CD4-positive, alpha-beta T cell treated with Interleukin-15 for 4 hours (primary cell): Measurements from ENCODE around the gene SPDYE17.
"Not testable (repeated sequence)": the region's sequence is repeated elsewhere in the genome, so short reads cannot be mapped to it uniquely, and the experiment has no call there.

Source experiments
- DNase-seq: peaks from one replicate; pipeline ENCODE4 v3.0.0-alpha.2; 2020; ENCODE audit warnings: low spot score

SPDYE17 gene

DNA sequence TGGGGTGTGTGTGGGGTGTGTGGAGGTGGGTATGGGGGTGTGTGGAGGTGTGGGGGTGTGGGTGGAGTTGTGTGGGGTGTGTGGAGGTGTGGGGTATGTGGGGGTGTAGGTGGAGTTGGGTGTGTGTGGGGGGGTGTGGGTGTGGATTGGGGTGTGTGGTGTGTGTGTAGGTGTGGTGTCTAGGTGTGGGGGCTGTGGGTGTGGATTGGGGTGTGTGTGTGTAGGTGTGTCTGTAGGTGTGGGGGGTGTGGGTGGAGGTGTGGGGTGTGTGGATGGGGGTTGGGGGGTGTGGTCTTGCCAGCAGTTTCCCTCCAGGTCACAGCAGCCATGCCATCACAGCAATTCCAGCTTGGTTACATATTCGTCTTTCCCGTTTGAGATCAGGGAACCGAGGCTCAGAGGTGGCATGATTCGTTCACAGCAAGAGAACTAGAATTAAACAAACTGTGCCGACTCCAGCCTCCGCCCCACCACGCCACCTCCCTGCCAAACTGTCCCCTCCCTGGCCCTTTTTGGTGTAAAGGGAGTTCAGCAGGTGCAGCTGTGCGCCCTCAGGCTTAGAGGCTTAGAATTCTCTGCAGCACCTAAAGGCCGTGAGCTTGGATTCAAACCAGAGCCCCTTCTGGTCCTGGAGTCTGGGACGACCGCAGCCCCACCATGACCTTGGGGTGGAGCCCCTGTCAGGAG, 33.3 kb downstream of the SPDYE17 start:
- DNase-seq = not testable (repeated sequence)

DNA sequence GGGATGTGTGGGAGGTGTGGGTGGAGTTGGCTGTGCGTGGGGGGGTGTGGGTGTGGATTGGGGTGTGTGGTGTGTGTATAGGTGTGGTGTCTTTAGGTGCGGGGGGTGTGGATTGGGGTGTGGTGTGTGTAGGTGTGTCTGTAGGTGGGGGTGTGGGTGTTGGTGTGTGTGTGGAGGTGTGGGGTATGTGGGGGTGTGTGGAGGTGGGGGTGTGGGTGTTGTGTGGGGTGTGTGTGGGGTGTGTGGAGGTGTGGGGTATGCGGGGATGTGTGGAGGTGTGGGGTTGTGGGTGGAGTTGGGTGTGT, 33.9 kb downstream of the SPDYE17 start:
- DNase-seq = no peak

DNA sequence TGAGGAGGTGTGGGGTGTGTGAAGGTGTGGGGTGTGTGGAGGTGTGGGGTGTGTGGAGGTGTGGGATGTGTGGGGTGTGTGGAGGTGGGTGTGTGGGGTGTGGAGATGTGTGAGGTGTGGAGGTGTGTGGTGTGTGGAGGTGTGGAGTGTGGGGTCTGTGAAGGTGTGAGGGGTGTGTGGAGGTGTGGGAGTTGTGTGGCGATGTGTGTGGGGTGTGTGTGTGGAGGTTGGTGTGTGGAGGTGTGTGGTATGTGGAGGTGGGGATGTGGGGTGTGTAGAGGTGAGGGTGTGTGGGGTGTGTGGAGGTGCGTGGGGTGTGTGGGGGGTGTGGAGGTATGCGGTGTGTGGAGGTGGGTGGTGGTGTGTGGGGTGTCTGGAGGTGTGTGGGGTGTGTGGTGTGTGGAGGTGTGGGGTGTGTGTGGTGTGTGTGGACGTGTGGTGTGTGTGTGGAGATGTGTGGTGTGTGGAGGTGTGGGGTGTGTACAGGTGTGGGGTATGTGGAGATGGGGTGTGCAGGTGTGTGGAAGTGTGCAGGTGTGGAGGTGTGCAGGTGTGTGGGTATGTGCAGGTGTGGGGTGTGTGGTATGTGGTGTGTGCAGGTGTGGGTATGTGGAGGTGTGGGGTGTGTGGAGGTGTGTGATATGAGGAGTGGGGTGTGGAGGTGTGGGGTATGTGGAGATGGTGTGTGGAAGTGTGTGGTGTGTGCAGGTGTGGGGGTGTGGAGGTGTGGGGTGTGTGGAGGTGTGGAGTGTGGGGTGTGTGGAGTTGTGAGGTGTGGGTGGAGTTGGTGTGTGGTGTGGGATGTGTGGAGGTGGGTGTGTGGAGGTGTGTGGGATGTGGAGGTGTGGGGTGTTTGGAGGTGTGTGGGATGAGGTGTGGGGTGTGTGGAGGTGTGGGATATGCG, 34.5 kb downstream of the SPDYE17 start:
- no peak for DNase-seq

DNA sequence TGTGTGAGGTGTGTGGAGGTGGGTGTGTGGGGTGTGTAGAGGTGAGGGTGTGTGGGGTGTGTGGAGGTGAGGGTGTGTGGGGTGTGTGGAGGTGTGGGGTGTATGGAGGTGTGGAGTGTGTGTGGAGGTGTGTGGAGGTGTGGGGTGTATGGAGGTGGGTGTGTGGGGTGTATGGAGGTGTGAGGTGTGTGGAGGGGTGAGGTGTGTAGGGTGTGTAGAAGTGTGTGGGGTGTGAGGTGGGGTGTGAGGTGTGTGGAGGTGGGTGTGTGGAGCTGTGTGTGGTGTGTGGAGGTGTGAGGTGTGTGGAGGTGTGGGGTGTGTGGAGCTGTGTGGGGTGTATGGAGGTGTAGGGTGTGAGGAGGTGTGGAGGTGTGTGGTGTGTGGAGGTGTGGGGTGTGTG, 35.2 kb downstream of the SPDYE17 start:
- not testable (repeated sequence) for DNase-seq

DNA sequence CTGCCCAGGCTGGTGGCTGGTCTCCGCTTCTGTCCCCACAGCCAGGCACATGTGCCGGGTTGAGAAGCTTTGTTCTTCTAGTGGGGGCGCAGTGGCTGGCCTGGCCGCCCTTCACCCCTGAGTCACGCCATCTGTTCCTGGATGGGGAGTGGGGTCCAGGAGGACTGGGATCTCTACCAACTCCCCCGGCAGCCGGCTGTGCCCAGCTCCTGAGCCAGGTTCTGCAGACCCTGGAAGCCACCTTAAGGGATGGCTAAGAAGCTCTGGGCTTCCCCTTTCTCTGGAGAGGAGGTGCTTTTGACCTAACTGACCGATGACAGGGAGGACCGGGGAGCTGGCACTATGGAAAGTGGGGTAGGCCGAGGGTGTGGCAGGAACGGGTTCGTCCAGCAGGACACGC, 37.9 kb downstream of the SPDYE17 start:
- DNase-seq = not testable (repeated sequence)

DNA sequence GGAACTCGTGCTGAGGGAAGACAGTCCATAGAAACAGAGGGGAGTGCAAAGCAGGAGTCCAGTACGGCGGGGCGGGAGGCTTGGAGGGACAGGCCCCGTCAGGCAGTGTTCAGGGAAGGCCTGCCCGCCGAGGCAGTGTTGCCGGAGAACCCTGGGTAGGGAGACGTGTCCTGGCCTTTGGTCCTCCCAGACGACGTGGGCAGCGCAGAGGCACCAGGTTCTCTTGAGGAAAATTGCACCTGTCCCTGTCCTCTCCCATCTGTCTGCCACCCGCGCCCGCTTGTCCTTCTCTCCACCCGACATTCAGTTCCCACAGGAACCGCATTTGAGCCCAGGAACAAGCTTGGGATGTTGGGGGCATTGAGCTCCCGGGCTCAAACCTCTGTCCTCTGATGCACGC, 38.3 kb downstream of the SPDYE17 start:
- DNase-seq = not testable (repeated sequence)

DNA sequence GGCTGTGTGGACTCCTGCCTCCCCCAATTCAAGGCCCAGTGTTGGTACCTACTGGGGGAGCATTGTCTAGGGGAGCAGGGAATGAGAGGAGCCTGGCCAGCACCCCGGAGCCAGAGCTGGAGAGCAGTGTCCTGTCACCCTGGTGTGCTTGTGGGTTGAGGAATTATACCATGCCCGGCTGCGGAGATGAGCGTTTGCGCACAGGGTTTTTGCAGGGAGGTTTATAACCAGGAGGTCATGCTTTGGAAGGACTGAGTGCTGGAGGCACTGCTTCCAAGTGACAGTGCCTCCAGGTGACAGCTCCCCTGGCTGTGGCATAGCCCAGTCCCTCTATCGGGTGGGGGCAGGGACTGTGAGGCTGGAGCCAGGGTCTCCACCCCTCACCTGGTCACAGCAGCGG, 39.3 kb downstream of the SPDYE17 start:
- DNase-seq = not testable (repeated sequence)

DNA sequence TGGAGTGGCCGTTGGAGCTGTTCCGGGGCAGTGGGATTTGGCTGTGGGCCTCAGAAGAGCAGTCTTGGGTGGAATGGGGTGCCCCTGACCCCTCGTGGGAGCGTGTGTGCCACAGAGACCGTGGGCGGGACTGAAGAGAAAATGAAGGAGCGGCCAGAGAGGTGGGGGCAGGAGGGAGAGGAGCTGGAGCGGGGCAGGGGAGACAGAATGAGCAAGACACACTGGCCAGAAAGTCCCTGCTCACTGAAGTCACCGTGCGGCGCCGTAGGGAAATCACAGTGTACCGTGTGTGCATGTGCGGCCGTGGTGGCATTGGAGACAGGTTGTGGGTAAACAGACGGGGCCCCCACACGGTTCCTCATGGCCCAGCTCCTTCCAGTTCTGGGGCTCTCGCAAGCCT, 40.0 kb downstream of the SPDYE17 start:
- DNase-seq = not testable (repeated sequence)

DNA sequence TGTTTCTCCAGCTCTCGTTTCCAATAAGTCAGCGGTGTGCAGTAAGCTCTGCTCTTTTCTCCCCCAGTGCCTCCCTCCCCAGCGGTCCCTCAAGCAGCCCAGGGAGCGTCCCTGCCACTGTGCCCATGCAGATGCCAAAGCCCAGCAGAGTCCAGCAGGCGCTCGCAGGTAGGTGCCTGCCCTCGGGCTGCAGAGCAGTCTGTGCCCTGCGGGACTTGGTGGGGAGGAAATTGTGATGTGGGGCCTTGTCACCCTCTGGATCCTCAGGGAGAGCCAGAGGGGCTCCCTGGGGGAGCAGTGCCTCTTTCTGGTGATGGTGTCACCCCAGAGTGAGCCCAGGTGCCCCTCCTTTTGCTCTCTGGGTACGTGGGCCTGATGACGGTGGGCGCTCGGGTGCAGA, 42.0 kb downstream of the SPDYE17 start:
- not testable (repeated sequence) for DNase-seq

DNA sequence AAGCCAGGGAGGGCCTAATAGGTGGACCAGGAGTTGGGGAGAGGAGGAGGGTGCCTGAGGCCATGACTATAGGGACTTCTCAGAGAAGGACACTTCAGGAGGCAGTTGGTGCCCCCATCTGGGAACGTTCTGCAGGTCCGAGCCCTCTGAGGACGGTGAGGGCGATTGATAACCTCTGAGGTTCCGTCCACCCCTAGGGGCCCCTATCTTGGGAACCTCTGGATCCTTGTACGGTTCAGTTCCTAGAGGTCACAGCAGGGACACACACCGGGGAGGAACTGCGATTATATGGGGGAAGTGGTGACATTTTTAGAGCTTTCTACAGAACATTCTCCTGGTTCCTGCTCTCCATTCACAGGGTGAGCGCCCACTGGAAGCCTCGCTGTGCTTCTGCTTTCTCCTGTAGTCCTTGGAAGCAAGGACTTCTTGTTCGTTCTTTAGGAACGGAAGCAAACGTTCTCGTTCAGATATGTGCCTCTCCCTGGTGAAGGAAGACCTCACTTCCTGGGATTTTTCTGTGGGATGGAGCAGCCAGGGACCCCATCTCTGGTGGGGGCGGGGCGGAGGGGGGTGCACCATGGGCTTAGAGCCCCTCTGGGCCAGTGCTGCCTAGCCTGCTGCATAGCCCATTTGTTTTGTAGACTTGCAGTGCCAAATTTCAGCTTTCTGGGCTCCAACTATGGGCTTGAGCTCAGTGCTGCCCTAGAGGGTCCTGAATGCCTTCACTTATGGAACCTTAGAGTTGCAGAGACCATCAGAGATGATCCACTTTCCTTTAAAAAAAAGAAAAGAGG, 46.0 kb downstream of the SPDYE17 start:
- DNase-seq = not testable (repeated sequence)

DNA sequence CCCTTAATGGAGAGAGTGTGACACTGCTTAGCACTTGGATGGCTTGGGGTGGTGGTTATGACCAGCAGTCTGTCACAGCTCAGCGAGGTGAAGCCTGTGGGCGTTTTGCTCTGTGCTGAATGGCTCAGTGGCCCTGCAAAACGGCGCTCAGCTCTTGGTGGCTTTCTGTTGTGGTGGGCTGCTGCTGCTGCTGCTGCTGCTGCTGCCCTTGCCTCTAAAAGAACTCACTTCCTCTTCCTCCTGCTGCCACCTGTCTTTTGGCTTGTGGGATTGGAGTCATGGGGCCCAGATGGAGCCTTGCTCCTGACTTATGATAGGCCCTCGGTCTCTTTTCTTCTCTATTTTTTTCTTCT, 47.4 kb downstream of the SPDYE17 start:
- not testable (repeated sequence) for DNase-seq

DNA sequence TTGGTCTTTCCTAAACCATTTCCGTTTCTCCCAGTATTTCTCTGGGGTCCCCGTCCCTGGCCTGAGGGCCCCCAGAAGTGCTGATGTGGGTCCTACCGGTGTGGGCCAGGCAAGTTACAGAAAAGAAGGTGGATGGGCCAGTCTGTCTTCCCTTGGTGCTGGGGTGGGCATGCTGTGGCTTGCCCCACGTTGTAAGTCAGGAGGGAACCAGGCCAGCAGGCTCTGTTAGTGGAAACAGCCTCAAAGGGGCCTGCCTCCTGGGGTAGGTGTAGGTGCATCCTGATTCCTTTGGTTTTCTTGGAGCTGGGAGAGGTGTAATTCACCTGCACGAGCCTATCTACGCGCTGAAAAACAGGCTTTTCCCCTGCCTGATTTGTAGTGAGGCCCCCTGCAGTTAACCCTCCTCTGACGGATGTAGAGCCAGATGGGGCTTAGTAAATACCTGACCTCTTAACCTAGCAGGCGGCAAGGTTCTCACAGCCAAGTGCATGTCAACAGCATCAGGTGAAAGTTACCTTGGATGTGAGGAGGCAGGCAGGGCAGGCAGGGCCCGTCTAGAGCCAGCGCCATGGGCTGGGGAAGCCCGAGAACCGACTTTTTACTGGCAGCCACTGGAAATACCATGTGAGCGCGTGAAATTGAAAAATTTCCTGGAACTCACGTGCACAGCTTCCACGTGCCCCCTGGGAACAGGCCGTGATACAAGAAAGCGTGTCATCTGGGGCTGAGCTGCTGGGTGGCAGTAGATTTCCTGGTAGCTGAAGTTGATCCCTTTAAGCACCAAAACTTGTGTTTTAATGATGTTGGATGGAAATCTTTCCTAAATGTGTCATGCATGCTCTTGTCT, 48.0 kb downstream of the SPDYE17 start:
- not testable (repeated sequence) for DNase-seq

DNA sequence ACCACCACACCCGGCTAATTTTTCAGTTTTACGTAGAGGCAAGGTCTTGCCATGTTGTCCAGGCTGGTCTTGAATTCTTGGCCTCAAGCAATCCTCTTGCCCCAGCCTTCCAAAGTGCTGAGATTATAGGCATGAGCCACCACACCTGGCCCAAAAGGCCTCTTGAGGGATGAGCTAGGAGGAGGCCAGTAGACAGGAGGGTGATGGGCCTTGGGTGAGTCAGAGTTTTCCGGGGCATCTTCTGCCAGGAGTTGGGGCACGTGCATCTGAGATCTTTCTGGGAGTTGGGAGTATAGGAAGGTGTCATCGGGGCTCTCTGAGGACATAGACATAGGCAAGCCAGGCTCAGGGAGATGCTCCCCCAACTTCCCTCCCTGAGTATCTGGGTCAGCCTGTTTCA, 48.8 kb downstream of the SPDYE17 start:
- not testable (repeated sequence) for DNase-seq

DNA sequence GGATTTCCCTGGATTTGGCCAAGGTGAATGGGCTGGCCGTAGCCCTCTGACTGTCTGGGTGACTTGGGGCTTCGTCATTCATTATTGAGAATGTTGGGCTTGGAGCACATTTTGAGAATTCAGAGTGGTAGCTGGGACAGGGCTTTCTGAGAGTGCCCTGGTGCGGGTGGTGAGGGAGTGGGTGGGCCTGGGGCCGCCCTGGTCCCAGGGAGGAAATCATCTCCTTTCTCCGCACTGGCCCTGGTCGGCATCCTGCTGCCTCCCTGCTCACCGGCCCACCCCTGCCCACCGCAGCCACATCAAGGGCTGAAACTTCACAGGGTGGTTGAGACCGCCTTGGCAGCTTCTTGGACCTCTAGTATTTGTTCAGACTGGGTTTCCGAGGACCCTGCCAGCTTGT, 49.7 kb downstream of the SPDYE17 start:
- not testable (repeated sequence) for DNase-seq

DNA sequence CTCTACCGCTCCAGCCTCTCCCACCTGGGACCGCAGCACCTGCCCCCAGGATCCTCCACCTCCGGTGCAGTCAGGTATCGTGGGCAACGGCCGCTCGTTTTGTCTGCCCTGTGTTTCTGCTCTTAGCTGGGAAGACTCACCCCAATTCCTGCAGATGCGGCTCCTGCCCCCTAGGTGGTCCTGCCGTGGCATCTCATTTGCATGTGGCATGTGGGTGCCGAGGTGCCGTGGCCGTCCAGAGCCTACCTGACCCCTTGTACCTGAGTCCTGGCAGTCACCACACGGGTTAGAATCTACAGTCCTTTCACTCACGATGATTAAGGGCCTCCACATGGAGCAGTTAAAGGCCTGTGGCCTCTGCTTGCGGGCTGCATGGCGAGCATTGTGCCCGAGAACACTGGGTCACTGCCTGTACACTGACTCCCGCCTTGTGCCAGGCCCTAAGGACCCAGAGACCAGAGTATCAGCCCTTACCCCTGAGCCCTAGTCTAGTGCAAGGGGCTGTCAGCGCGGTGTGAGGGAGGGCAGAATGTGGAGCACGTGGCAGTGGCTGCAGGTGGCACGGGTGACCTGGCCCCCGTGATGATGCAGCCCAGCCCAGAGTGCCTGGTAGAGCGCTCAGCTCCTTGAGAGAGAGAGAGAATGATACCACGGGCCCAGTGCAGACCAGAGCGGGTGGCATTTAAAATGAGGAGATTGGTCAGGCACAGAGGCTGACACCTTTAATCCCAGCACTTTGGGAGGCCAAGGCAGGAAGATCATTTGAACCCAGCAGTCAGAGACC, 50.8 kb downstream of the SPDYE17 start:
- DNase-seq = not testable (repeated sequence)

DNA sequence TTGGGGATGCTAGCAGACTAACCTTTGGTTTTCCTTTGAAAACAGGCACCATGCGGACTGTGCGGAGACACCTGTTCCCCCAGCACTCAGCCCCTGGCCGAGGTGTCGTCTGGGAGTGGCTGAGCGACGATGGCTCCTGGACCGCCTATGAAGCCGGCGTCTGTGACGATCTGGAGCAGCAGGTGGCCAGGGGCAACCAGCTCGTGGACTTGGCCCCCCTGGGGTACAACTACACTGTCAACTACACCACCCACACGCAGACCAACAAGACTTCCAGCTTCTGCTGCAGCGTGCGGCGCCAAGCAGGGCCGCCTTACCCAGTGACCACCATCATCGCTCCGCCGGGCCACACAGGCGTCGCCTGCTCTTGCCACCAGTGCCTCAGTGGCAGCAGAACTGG, 51.6 kb downstream of the SPDYE17 start:
- not testable (repeated sequence) for DNase-seq

DNA sequence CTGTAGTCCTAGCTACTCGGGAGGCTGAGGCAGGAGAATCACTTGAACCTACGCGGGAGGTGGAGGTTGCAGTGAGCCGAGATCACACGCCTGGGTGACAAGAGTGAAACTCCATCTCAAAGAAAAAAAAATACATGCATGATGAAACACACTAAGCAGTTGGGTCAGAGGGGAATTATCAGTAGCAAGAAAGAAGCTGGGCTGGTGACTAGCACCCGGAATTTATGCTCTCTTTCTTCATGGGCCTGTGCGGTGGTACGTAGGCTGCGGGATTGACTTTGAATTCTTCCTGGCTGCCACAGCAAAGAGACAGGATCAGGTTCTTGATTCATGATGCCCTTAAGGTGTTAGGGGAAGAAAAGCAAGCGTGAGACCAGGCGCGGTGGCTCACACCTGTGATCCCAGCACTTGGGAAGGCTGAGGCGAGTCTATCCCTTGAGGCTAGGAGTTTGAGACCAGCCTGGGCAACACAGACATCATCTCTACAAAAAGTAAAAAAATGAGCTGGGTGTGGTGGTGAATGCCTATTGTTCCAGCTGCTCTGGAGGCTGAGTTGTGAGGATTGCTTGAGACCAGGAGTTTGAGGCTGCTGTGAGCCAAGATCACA, 54.3 kb downstream of the SPDYE17 start:
- DNase-seq = not testable (repeated sequence)

DNA sequence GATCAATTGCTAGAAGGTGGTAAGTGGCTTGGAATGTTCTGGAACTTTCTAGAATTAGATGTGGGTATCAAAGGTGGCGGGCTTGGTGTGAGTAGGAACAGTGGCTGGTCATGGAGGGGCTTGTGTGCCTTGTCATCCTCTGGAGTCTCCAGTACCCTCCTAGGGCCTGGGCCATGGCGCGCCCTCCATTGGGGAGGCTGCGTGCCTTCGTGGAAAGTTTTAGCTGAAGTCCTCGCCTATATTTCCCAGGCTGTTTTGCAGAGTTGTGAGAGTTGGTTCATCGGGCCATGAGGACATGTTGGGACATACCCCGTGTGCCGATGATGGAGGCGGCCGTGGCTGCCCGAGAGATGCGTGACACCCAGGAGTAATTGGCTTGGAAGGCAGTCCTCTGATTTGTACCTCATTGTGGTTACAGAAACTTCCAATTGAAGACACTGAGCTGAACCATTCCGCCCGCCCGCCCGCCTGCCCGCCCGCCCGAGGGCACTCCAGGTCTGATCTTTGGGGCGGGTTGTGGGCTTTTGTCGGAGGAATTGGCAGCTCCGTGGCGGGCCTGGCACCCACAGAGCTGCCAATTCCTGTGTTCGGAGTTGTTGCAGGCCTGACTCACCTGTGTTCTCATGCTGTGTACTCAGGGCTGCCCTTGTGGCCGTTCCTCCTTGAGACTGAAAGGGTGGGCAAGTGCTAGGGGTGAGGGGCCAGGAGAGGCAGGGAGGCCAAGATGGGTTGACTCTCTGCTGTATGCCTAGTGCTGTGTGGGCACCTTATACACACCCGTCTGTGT, 57.2 kb downstream of the SPDYE17 start:
- DNase-seq = not testable (repeated sequence)

DNA sequence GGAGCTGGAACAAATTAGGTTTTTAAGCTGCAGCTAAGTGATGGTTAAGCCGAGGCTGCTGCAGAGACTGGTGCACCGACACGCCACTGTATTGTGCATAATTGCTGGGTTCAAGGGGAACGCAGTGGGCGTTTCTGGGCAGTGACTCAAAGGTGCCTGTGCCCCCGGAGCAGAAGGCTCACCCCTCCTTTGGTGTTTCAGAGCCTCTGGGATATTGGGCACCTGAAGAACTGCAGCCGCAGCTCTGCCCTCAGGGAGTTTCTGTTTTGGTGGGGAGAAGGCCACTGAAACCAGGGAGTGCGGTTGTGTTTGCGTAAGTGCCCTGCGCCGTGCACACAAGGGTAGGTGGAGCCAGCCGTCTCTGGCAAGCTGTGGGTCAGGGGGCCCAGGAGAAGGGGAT, 57.8 kb downstream of the SPDYE17 start:
- DNase-seq = not testable (repeated sequence)

DNA sequence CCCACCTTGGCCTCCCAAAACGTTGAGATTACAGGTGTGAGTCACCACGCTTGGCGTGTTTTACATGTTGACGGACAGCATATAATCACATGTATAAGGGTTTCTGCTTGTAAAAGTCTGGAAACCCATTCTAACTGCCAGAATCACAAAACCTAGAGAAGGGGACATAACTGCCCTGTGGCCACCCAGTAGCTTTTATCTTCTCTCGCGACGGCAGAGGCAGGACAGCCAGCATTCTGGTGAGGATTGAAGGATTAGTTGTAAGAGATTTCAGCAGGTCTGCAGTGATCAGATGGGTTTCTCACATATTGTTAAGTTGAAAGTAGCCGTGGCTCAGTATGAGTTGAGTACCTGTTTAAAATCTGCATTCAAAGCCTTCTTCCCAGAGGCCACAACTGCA, 59.8 kb downstream of the SPDYE17 start:
- not testable (repeated sequence) for DNase-seq
